ENCODE data around the gene ITPRID2. TPM values are rescaled to one million over a fixed set of nuclear protein-coding genes. Genes with fewer than 3 reads are reported as not detected.

The ITPRID2 gene
- total and polyA plus RNA-seq, 2 of the 8 experiments (the other 6 are each of a cell fraction or from before 2014, with no cell fraction given) = 1.9 to 12.6 TPM

- H2BK12ac ChIP-seq (ENCODE audit: low read depth, low read length) = no peak overlapping the region
- DNase-seq (ENCODE audit: low read depth in 1 of 2, low spot score in 2 of 2) = no peak
- no peak overlapping the region for H2BK120ac ChIP-seq (replicated peaks; ENCODE audit: low read depth, low read length)
- H3K9ac ChIP-seq (replicated peaks in 1 of 4; ENCODE audit: extremely low read depth in 1 of 4, low read depth in 3 of 4, low read length in 3 of 4) = no peak overlapping the region
- H3K4ac ChIP-seq (replicated peaks; ENCODE audit: insufficient read length, low read depth, low read length) = no peak overlapping the region
- no peak overlapping the region for H2AFZ ChIP-seq (ENCODE audit: low read length)
- WGBS, 2 experiments (ENCODE audit: extremely low coverage in 1 of 2, insufficient coverage in 1 of 2, insufficient read length in 1 of 2, insufficient replicate concordance in 2 of 2, low coverage in 1 of 2, low lambda C conversion rate in 2 of 2, missing lambda C conversion rate in 1 of 2) = 93% methylated on average over 2 of the region's 2 CpGs; no CpG with 5 or more reads in 1 of the 2 experiments
- no peak overlapping the region for H2BK15ac ChIP-seq (ENCODE audit: low read length)
- no peak overlapping the region for H3K56ac ChIP-seq (replicated peaks; ENCODE audit: insufficient read length, low read depth, low read length)
- no peaks in the 10 kb centered on the region; the same call in none of the 2 replicates for H3K23me2 ChIP-seq (ENCODE audit: low read depth, low read length)
- H3K36me3 ChIP-seq (ENCODE audit: control insufficient read depth in 2 of 4, insufficient read depth in 4 of 4, low read length in 3 of 4) = no peaks in the 10 kb centered on the region
- no peak overlapping the region for H3K23ac ChIP-seq (ENCODE audit: insufficient read length)
- H2BK20ac ChIP-seq (ENCODE audit: low read length) = no peak overlapping the region
- H2AK5ac ChIP-seq (ENCODE audit: low read depth, low read length) = no peak overlapping the region
- no peak for FAIRE-seq
- no peak overlapping the region for H4K8ac ChIP-seq (ENCODE audit: extremely low read depth, insufficient read depth, low read length)
- ChIA-PET CTCF (ENCODE audit: partially characterized antibody) (interaction anchor here (0.6 to 1.8 kb wide), 4 partner anchors 15 to 146 kb away, joined by 3 to 6 read pairs (median 4); no protein-coding TSS in a partner anchor), POLR2A (ENCODE audit: partially characterized antibody) (no interaction called here)
- no peak overlapping the region for H3K4me2 ChIP-seq (ENCODE audit: insufficient read depth in 1 of 2, low read depth in 2 of 2, low read length in 2 of 2)
- H2BK5ac ChIP-seq (ENCODE audit: low read depth, low read length) = no peak overlapping the region
- H4K5ac ChIP-seq (ENCODE audit: insufficient read length, low read depth, low read length) = no peak overlapping the region
- no peak overlapping the region for H3K18ac ChIP-seq (ENCODE audit: extremely low read depth, low read length)
- H3K14ac ChIP-seq (ENCODE audit: insufficient read length) = no peak overlapping the region
- peaks cover 0 to 4% (median 0%) of the 10 kb centered on the region in 4 experiments; a peak in 1 of 7 replicates for H3K4me1 ChIP-seq (replicated peaks in 1 of 4; ENCODE audit: control insufficient read depth in 3 of 4, insufficient read depth in 4 of 4, low read length in 3 of 4)
- H4K91ac ChIP-seq (replicated peaks; ENCODE audit: insufficient read length, low read length) = no peak overlapping the region
- H3K79me1 ChIP-seq (ENCODE audit: low read depth, low read length) = no peaks in the 10 kb centered on the region
- H3K27me3 ChIP-seq (replicated peaks in 1 of 4; ENCODE audit: control insufficient read depth in 3 of 4, extremely low read depth in 1 of 4, insufficient read depth in 3 of 4, low read length in 3 of 4) = no peaks in the 10 kb centered on the region
- no peaks in the 10 kb centered on the region for H3K79me2 ChIP-seq (ENCODE audit: control insufficient read depth in 1 of 2, insufficient read depth in 2 of 2, low read length in 2 of 2)
- H3K9me3 ChIP-seq (ENCODE audit: insufficient read depth in 2 of 2, low read depth in 1 of 2, low read length in 1 of 2) = no peaks in the 10 kb centered on the region
- no peak overlapping the region for H3K27ac ChIP-seq (ENCODE audit: low read depth, low read length)
- no peak overlapping the region for H3K4me3 ChIP-seq (ENCODE audit: extremely low read depth in 1 of 4, insufficient read depth in 2 of 4, low read depth in 3 of 4, low read length in 4 of 4)
- no peaks in the 10 kb centered on the region for H4K20me1 ChIP-seq (replicated peaks in 1 of 2; ENCODE audit: control insufficient read depth in 1 of 2, insufficient read depth in 2 of 2, low read length in 2 of 2)
- no peak for TF ChIP-seq TAF1 (IDR thresholded peaks at IDR 0.05; ENCODE audit: low read depth, low read length)
- TF ChIP-seq POLR2A (IDR thresholded peaks at IDR 0.05; ENCODE audit: control extremely low read depth in 1 of 2, low read depth in 2 of 2, low read length in 2 of 2) = no peak
- TF ChIP-seq SIRT6 (IDR thresholded peaks at IDR 0.05; ENCODE audit: low read length) = no peak
- no peak for TF ChIP-seq CHD1 (IDR thresholded peaks at IDR 0.05; ENCODE audit: low read depth, low read length)
- TF ChIP-seq CBX8 (IDR thresholded peaks at IDR 0.05; ENCODE audit: borderline replicate concordance, low read depth, low read length) = no peak
- no peak for TF ChIP-seq CREB1 (IDR thresholded peaks at IDR 0.05)
- TF ChIP-seq CHD2 (IDR thresholded peaks at IDR 0.05; ENCODE audit: low read length) = no peak
- TF ChIP-seq MAX (IDR thresholded peaks at IDR 0.05) = no peak
- no peak for TF ChIP-seq YY1 (IDR thresholded peaks at IDR 0.05; ENCODE audit: low read depth, low read length)
- TF ChIP-seq SIN3A (conservative IDR thresholded peaks at IDR 0.05 in 1 of 2, IDR thresholded peaks at IDR 0.05 in 1 of 2; ENCODE audit: low read depth in 1 of 2, low read length in 2 of 2) = no peak
- TF ChIP-seq, protein P1, sequence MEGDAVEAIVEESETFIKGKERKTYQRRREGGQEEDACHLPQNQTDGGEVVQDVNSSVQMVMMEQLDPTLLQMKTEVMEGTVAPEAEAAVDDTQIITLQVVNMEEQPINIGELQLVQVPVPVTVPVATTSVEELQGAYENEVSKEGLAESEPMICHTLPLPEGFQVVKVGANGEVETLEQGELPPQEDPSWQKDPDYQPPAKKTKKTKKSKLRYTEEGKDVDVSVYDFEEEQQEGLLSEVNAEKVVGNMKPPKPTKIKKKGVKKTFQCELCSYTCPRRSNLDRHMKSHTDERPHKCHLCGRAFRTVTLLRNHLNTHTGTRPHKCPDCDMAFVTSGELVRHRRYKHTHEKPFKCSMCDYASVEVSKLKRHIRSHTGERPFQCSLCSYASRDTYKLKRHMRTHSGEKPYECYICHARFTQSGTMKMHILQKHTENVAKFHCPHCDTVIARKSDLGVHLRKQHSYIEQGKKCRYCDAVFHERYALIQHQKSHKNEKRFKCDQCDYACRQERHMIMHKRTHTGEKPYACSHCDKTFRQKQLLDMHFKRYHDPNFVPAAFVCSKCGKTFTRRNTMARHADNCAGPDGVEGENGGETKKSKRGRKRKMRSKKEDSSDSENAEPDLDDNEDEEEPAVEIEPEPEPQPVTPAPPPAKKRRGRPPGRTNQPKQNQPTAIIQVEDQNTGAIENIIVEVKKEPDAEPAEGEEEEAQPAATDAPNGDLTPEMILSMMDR (IDR thresholded peaks at IDR 0.05; ENCODE audit: control extremely low read depth in 1 of 3, insufficient read depth in 1 of 3, low read depth in 1 of 3, low read length in 3 of 3) = no peak
Measured at GRCh38 chr2:181887045-181887444, 4.5 kb upstream of the ITPRID2 start.

All from H1 (cell line).